ENCODE measurements around the gene SGMS1. TPM values are rescaled to one million over a fixed set of nuclear protein-coding genes. Genes with fewer than 3 reads are reported as not detected.

SGMS1 gene
- total RNA-seq, 1 experiment from 2014 or later, result 20.4 TPM

GRCh38 chr10:50498465-50498864 is 125.3 kb downstream of the SGMS1 start:
- no peak overlapping the region for H3K27ac ChIP-seq (ENCODE audit: insufficient read length, low read depth, low read length)
- H4K91ac ChIP-seq (ENCODE audit: insufficient read length, low read depth, low read length), result no peak overlapping the region
- H3K4me2 ChIP-seq (ENCODE audit: insufficient read depth, insufficient read length, low read length), result no peak overlapping the region
- Mint-ChIP-seq H3K27me3 (ENCODE audit: low read depth) (no peaks in the 10 kb centered on the region), H3K4me1 (peaks cover 17 to 18% of the 10 kb centered on the region in 2 experiments), H3K27ac (no peak overlapping the region), H3K4me3 (no peak overlapping the region), H3K9me3 (no peaks in the 10 kb centered on the region), H3K36me3 (ENCODE audit: insufficient read depth in 1 of 3, low read depth in 3 of 3) (peaks cover 3 to 6% (median 4%) of the 10 kb centered on the region in 3 experiments; a peak in 5 of 7 replicates)
- H2AFZ ChIP-seq (ENCODE audit: low read length), result no peak overlapping the region
- no peak overlapping the region for H2BK12ac ChIP-seq (ENCODE audit: insufficient read length, low read depth, low read length)
- no peak overlapping the region for H3K9ac ChIP-seq (ENCODE audit: extremely low read depth, insufficient read length, low read length)
- no peaks in the 10 kb centered on the region for H3K27me3 ChIP-seq (ENCODE audit: insufficient read depth, low read length)
- H3K18ac ChIP-seq (ENCODE audit: insufficient read length, low read depth, low read length), result no peak overlapping the region
- H4K20me1 ChIP-seq (ENCODE audit: control insufficient read depth, insufficient read depth, insufficient read length), result no peaks in the 10 kb centered on the region
- H3K4me1 ChIP-seq (ENCODE audit: insufficient read depth, low read length), result peaks cover 4% of the 10 kb centered on the region; the same call in 1 of the 2 replicates
- H2BK5ac ChIP-seq (ENCODE audit: insufficient read length, low read length), result no peak overlapping the region
- H3K14ac ChIP-seq (ENCODE audit: insufficient read depth, low read length), result no peak overlapping the region
- no peak overlapping the region for H4K5ac ChIP-seq (ENCODE audit: insufficient read length, low read depth, low read length)
- H3K23ac ChIP-seq (ENCODE audit: insufficient read length, low read depth, low read length), result no peak overlapping the region
- H3T11ph ChIP-seq (ENCODE audit: low read length), result no peak overlapping the region
- H3K79me2 ChIP-seq (ENCODE audit: insufficient read depth, low read length), result no peaks in the 10 kb centered on the region
- H3K79me1 ChIP-seq (ENCODE audit: insufficient read depth, low read depth, low read length, poor library complexity, severe bottlenecking), result no peaks in the 10 kb centered on the region
- no peak overlapping the region for H4K8ac ChIP-seq (replicated peaks; ENCODE audit: insufficient read length, low read depth, low read length)
- no peak overlapping the region for H2AK5ac ChIP-seq (ENCODE audit: insufficient read length, low read length)
- TF ChIP-seq, protein P1, sequence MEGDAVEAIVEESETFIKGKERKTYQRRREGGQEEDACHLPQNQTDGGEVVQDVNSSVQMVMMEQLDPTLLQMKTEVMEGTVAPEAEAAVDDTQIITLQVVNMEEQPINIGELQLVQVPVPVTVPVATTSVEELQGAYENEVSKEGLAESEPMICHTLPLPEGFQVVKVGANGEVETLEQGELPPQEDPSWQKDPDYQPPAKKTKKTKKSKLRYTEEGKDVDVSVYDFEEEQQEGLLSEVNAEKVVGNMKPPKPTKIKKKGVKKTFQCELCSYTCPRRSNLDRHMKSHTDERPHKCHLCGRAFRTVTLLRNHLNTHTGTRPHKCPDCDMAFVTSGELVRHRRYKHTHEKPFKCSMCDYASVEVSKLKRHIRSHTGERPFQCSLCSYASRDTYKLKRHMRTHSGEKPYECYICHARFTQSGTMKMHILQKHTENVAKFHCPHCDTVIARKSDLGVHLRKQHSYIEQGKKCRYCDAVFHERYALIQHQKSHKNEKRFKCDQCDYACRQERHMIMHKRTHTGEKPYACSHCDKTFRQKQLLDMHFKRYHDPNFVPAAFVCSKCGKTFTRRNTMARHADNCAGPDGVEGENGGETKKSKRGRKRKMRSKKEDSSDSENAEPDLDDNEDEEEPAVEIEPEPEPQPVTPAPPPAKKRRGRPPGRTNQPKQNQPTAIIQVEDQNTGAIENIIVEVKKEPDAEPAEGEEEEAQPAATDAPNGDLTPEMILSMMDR (conservative IDR thresholded peaks at IDR 0.05), result no peak
- H3K4ac ChIP-seq (ENCODE audit: low read depth, low read length), result no peak overlapping the region
- H3K23me2 ChIP-seq (ENCODE audit: insufficient read length, low read depth, low read length, poor library complexity, severe bottlenecking), result no peaks in the 10 kb centered on the region
- no peak for DNase-seq
- H2BK20ac ChIP-seq (ENCODE audit: low read depth, low read length, poor library complexity, severe bottlenecking), result no peak overlapping the region
- H2BK120ac ChIP-seq (ENCODE audit: low read depth, low read length, poor library complexity, severe bottlenecking), result no peak overlapping the region
- H3K9me3 ChIP-seq (ENCODE audit: control insufficient read depth, low read depth, low read length), result no peaks in the 10 kb centered on the region
- no peak overlapping the region for H3K56ac ChIP-seq (ENCODE audit: insufficient read length, low read depth, low read length)
- H2BK15ac ChIP-seq (ENCODE audit: low read depth, low read length), result no peak overlapping the region
- no CpG with 5 or more reads among the region's 1 CpG for WGBS (ENCODE audit: extremely low coverage, insufficient read length, low lambda C conversion rate)
